ENCODE measurements around the gene SEC16A.

GRCh38 chr9:136502940-136503550 lies 20.2 kb upstream of the SEC16A start:
- TF ChIP-seq POLR2AphosphoS5 (IDR thresholded peaks at IDR 0.05) (no peak), CTCF (IDR thresholded peaks at IDR 0.05) (no peak), POLR2A (IDR thresholded peaks at IDR 0.05) (no peak)

Measured in suprapubic skin (tissue), 4 donors.